Measurements from ENCODE around the gene PTPRD.

GRCh38 chr9:9275601-9276000 lies 1337.2 kb downstream of the PTPRD start:
- no peak for TF ChIP-seq POLR2A (IDR thresholded peaks at IDR 0.05)
- TF ChIP-seq CTCF (IDR thresholded peaks at IDR 0.05) = no peak

Data from thyroid gland (tissue), 4 donors.